ENCODE measurements around the gene SLC8A2. TPM values are rescaled to one million over a fixed set of nuclear protein-coding genes. Genes with fewer than 3 reads are reported as not detected.

SLC8A2 gene
- total RNA-seq, 1 donor from 2014 or later, result 0.23 TPM

DNA sequence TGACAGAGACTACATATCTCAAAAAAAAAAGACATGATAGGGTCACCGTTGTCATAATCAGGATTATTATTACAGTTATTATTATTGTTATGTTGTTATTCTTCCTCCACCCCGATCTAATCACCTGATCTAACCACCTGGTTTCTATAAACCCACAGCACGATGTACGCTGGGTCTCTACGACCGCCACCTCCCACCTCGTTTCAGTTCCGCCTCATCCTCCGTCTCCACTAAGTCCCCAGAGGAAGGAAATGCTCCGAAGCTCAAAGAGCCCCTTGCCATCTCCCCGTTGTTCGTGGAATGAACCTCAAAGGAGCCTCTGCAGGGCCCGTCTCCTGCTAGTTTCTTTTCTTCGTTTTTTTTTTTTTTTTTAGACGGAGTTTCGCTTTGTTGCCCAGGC, 36.5 kb downstream of the SLC8A2 start:
- Histone ChIP-seq H3K27me3 (peaks cover 64% of the 10 kb centered on the region), H3K27ac (no peak overlapping the region), H3K4me1 (peaks cover 3% of the 10 kb centered on the region), H3K9me3 (no peaks in the 10 kb centered on the region), H3K36me3 (no peaks in the 10 kb centered on the region), H3K4me3 (no peak overlapping the region)
- DNase-seq, result no peak
- ATAC-seq, result no peak
- TF ChIP-seq CTCF (IDR thresholded peaks at IDR 0.05), result no peak
- intact Hi-C loops (cut with DNase I), result loop anchor here (5.0 kb wide), 1 partner anchor 262 kb away; no protein-coding TSS in a partner anchor

DNA sequence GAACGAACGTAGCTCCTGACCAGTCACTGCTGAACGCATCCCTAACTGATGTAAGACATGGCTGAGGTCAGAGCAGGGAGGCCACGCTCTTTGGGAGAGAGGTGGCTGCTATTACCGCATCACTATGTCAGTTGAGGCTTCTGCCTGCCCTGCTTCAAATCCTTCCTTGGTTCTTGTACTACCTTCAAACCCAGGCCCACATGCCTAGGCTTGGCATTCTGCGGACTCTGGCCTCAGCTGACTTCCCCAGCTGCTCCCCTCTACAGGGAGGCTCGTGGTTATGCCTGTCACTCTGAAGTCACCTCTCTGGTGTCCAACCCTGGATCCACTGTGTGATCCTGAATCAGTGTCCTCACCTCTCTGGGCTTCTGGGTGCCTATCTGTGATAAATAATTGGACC, 37.6 kb downstream of the SLC8A2 start:
- DNase-seq, result no peak
- Histone ChIP-seq H3K27me3 (peaks cover 75% of the 10 kb centered on the region), H3K4me1 (peaks cover 8% of the 10 kb centered on the region), H3K36me3 (no peaks in the 10 kb centered on the region), H3K9me3 (no peaks in the 10 kb centered on the region), H3K27ac (no peak overlapping the region), H3K4me3 (no peak overlapping the region)
- no peak for ATAC-seq
- intact Hi-C loops (cut with DNase I), result no loop called here
- no peak for TF ChIP-seq CTCF (IDR thresholded peaks at IDR 0.05)

GRCh38 chr19:47433121-47433520, 38.6 kb downstream of the SLC8A2 start:
- intact Hi-C loops (cut with DNase I), result no loop called here
- ATAC-seq, result no peak
- no peaks in the 10 kb centered on the region for H3K9me3 ChIP-seq

GRCh38 chr19:47432499-47432898, 39.2 kb downstream of the SLC8A2 start:
- H3K9me3 ChIP-seq, result no peaks in the 10 kb centered on the region
- no peak overlapping the region for H3K4me3 ChIP-seq
- intact Hi-C loops (cut with DNase I), result no loop called here
- H3K4me1 ChIP-seq, result peaks cover 14% of the 10 kb centered on the region
- TF ChIP-seq CTCF (IDR thresholded peaks at IDR 0.05), result no peak
- DNase-seq (no peak), ATAC-seq (no peak)
- H3K27ac ChIP-seq, result no peak overlapping the region
- no peaks in the 10 kb centered on the region for H3K36me3 ChIP-seq
- peaks cover 64% of the 10 kb centered on the region for H3K27me3 ChIP-seq

More at GRCh38 chr19:47433121-47433520, 38.6 kb downstream of the SLC8A2 start:
- TF ChIP-seq CTCF (IDR thresholded peaks at IDR 0.05), result no peak
- Histone ChIP-seq H3K36me3 (no peaks in the 10 kb centered on the region), H3K4me1 (peaks cover 14% of the 10 kb centered on the region), H3K27ac (no peak overlapping the region), H3K27me3 (peaks cover 69% of the 10 kb centered on the region), H3K4me3 (no peak overlapping the region)
- DNase-seq, result no peak

- H3K4me3 ChIP-seq, result no peak overlapping the region
- DNase-seq, result no peak
- intact Hi-C loops (cut with DNase I), result no loop called here
- no peaks in the 10 kb centered on the region for H3K9me3 ChIP-seq
- peaks cover 14% of the 10 kb centered on the region for H3K4me1 ChIP-seq
- H3K27ac ChIP-seq, result no peak overlapping the region
- H3K36me3 ChIP-seq, result no peaks in the 10 kb centered on the region
- no peak for TF ChIP-seq CTCF (IDR thresholded peaks at IDR 0.05)
- peaks cover 60% of the 10 kb centered on the region for H3K27me3 ChIP-seq
- ATAC-seq, result no peak
Measured at GRCh38 chr19:47432091-47432490, 39.6 kb downstream of the SLC8A2 start.

Measured in upper lobe of right lung (tissue), 1 donor.